ENCODE measurements around the gene DTNB.
A peak's percentile ranks its signal among the peaks of the same experiment; 100 is the strongest.

The DTNB gene

DNA sequence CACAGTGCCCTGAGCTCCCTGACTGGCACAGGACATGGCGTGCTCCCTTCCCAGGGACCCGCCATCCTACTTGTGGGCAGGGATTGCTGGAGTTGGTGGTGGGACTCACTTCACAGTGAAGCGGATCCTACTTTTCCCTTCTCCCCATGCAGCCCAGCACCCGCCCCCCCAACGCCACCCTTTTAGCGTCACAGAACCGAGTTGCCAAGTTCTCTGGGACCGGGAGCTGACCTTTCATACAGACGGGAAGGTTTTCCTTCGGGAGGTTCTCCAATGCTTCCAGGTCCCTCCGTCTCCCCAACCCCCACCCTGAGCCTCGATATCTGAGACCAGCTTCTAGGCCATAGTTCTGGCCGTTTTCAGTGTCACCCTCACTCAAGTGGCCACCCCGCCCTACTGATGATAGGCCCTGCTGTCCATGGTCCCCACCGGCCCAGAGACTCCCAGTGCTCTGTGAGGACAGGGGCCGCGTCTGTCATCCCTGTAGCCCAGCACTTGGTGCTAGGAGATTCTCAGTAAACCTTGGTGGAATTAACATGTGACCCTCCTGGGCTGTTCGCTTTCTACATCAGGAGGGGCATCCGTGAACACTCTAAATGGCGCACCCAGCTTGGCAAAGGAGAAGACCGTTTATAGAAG, 330.1 kb downstream of the DTNB start:
- no peak overlapping the region for H3K4me3 ChIP-seq (replicated peaks in 1 of 2; ENCODE audit: low read depth in 2 of 2, low read length in 2 of 2)
- TF ChIP-seq, protein P1, sequence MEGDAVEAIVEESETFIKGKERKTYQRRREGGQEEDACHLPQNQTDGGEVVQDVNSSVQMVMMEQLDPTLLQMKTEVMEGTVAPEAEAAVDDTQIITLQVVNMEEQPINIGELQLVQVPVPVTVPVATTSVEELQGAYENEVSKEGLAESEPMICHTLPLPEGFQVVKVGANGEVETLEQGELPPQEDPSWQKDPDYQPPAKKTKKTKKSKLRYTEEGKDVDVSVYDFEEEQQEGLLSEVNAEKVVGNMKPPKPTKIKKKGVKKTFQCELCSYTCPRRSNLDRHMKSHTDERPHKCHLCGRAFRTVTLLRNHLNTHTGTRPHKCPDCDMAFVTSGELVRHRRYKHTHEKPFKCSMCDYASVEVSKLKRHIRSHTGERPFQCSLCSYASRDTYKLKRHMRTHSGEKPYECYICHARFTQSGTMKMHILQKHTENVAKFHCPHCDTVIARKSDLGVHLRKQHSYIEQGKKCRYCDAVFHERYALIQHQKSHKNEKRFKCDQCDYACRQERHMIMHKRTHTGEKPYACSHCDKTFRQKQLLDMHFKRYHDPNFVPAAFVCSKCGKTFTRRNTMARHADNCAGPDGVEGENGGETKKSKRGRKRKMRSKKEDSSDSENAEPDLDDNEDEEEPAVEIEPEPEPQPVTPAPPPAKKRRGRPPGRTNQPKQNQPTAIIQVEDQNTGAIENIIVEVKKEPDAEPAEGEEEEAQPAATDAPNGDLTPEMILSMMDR (IDR thresholded peaks at IDR 0.05; ENCODE audit: low read depth, low read length): no peak
- no peak for DNase-seq (ENCODE audit: low read depth in 2 of 2)

DNA sequence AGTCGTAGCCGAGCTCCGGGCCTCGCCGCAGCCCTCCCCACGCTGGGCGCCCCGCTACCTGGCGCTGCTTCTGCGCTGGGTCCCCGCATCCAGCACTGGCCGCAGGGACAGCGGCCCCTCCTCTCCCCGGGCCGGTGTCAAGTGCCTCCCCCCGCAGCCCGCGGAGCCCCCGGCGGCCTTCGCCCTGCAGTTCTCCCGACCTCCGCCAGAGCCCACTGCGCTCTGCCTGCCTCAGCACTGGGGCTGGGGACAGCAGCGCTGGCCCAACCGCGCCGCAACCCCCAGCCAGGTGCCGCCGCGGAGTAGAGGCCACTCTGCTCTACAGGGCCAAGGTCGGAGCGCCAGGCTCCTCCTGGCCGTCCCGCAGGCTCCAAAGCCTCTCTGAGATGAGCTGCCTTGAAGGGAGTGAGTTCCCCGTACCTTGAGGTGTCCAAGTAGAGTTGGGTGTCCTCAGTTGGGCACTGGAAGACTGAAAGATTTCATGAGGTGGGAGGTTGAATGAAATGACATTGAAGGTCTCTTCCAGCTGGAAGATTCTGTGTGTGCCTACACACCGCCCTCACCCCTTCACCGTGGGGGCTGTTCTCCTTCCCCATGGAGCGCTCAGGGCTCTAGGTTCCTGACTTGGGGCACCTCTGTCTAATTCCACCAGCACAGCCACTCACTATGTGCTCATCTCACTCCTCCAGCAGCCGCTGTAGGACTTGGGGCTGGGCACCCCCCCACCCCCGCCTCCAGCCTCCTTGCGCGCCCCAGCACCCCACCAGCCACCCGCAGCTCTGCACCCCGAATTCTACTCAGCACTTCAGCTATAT, 330.8 kb downstream of the DTNB start:
- DNase-seq (ENCODE audit: low read depth in 2 of 2): peak; percentile 73 to 87
- TF ChIP-seq, protein P1 (IDR thresholded peaks at IDR 0.05; ENCODE audit: low read depth, low read length): peak; percentile 86
- H3K4me3 ChIP-seq (replicated peaks in 1 of 2; ENCODE audit: low read depth in 2 of 2, low read length in 2 of 2): peak overlapping the region; percentile 35 to 62

DNA sequence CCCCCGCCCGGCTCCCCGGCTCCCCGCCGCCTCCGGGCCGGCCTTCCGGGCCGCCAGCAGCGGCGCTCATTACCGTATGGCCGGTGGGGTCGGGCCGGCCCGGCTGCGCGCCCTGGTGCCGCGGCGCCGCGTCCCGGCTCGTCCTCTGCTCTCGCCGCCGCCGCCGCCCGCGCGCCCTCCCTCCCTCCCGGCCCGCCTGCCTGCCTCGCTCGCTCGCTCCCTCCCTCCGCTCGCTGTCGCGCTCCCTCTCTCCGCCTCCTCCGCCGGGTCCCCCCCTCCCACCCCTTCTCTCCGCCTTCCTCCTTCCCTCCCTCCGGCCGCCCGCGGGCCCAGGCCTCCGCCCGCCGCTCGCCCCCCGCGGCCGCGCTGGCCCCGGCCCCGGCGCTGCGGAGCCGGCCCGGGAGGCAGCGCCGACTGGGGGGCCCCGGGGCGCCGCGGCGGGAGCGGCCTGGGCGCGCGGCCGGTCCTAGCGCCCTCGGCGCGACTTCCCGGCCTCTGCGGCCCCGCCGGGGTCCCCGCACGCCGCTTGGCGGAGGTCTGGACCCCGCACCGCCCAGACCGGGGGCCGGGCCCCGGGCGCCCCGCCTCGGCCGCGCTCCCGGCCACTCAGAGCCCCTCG, 331.5 kb downstream of the DTNB start, which contains the start of gene DNMT3A:
Gene DNMT3A (minus strand): TSS at position 173 of the 619 bp plus-strand sequence. CDS start 27,941 bp downstream, outside the sequence.
- peak within 1 kb of the TSS; percentile 58 to 62 for H3K4me3 ChIP-seq (replicated peaks in 1 of 2; ENCODE audit: low read depth in 2 of 2, low read length in 2 of 2)
- TF ChIP-seq, protein P1 (IDR thresholded peaks at IDR 0.05; ENCODE audit: low read depth, low read length): no peak
- DNase-seq (ENCODE audit: low read depth in 2 of 2): peak; percentile 55 to 81

DNA sequence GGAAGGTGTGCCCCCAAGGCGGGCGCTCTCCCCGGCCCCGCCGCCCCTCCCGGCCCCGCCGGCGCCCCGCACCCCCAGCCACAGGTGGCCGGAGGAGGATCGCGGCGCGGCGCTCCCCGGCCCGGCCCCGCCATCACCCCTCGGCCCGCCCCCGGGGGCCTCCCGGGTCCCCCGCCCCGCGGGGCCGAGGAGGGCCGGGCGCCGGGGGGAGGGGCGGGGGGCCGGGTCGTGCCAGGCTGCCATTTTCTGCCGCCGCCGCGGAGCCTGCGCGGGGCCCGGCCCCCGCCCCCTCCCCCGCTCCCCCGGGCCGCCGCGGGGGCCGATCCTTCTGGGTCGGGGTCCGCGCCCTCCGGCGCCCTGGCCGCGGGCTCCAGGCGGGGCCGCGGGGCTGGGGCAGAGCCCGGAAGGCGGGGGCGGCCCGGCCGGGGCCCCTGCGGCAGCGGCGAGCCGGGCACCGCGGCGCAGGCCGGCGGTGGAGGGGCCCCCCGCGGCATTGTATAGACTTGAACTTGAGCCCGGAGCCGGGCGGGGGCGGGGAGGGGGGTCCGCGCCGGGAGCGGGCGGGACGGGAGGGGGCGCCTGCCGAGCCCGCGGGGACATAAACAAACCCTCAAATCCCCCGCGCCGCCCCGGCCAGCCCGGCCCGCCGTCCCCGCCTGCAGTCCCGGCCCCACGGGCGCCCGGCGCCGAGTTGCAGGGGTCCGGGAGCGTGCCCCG, 332.2 kb downstream of the DTNB start:
- TF ChIP-seq, protein P1 (IDR thresholded peaks at IDR 0.05; ENCODE audit: low read depth, low read length): no peak
- peak overlapping the region; percentile 58 to 62 for H3K4me3 ChIP-seq (replicated peaks in 1 of 2; ENCODE audit: low read depth in 2 of 2, low read length in 2 of 2)
- DNase-seq (ENCODE audit: low read depth in 2 of 2): no peak

DNA sequence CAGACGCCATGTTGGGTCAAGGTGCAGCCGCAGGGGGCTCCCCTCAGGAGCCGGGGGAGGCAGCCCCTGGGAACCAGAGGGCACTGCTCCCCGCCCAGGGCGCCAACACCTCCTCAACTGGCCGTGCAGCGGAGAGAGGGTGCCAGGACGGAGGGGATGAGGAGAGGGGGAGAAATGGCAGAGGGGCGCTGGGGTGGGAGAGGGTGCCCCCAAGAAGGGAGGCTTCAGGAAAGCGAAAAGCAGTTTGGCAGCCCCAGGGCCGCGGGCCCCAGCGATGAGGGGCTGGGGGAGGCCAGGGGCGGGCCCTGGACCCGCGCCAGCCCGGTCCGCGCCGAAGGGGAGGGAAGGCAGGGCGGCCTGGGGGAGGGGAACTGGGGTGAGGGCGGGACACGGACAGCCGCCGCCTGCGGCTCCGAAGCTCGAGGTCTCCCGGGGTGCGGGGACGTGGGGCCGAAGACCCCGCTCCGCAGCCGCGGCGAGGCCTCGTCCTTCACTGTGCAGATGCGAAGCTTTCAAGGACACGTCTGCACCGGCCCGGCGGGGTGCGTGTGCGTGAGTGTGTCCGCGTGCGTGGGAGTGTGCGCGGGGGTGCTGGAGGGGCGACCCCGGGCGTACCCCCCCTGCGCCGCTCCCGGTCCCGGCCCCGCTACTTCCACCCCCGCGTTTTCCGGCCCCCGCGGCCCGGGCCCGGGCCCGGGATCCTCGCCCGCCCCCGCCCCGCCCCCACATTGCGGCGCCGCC, 333.0 kb downstream of the DTNB start:
- peak overlapping the region; percentile 58 to 62 for H3K4me3 ChIP-seq (replicated peaks in 1 of 2; ENCODE audit: low read depth in 2 of 2, low read length in 2 of 2)
- no peak for DNase-seq (ENCODE audit: low read depth in 2 of 2)
- TF ChIP-seq, protein P1 (IDR thresholded peaks at IDR 0.05; ENCODE audit: low read depth, low read length): no peak

DNA sequence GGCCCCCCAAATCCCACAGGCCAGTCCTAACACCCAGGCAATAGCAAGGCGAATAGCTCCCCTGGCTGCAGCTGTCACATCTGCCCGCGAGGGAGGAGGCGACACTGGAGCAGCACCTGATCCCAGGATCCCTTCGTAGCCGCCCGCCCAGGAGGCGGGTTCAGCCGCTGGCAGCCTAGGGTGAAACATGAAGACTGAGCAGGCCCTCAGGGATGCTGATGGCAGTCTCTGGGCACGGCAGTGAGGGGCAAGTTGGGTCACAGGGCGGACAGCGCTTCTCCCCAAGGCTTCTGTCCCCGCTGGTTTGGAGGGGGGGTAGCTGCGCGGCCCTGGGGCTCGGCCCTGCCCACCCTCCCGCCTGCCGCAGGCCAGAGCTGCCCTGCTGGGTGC, 333.6 kb downstream of the DTNB start:
- DNase-seq (ENCODE audit: low read depth in 2 of 2): no peak
- H3K4me3 ChIP-seq (replicated peaks in 1 of 2; ENCODE audit: low read depth in 2 of 2, low read length in 2 of 2): no peak overlapping the region
- TF ChIP-seq, protein P1 (IDR thresholded peaks at IDR 0.05; ENCODE audit: low read depth, low read length): no peak

All from cardiac fibroblast (primary cell).